Muscle layer of colon (tissue), 2 donors: ENCODE results near the gene HELZ.

ENCODE experiments used
- H3K27ac ChIP-seq: one replicate; pipeline ENCODE4 v1.7.0; 2013; ENCODE audit warnings: low read depth, mild to moderate bottlenecking, low read length, moderate library complexity
- H3K27me3 ChIP-seq, 2 donors: one replicate each; pipeline ENCODE4 v1.7.0; 2013; ENCODE audit warnings: low read length in 2 of 2, mild to moderate bottlenecking in 2 of 2; ENCODE audit not compliant: insufficient read depth in 2 of 2, control insufficient read depth in 1 of 2
- H3K36me3 ChIP-seq: one replicate; pipeline ENCODE4 v1.7.0; 2013; ENCODE audit warnings: mild to moderate bottlenecking, low read length; ENCODE audit not compliant: insufficient read depth
- H3K4me1 ChIP-seq: one replicate; pipeline ENCODE4 v1.7.0; 2013; ENCODE audit warnings: mild to moderate bottlenecking, low read length; ENCODE audit not compliant: insufficient read depth
- H3K4me3 ChIP-seq, 2 donors: one replicate each; pipeline ENCODE4 v1.7.0; 2013; ENCODE audit warnings: low read length in 2 of 2, low read depth in 1 of 2, mild to moderate bottlenecking in 1 of 2, moderate library complexity in 1 of 2
- H3K9ac ChIP-seq: one replicate; pipeline ENCODE4 v1.7.0; 2013; ENCODE audit warnings: low read length
- H3K9me3 ChIP-seq: one replicate; pipeline ENCODE4 v1.7.0; 2013; ENCODE audit warnings: mild to moderate bottlenecking, low read length
- donor health status: abdominal sarcoma.
- donor health status: Adenocarcinoma of cecum.

The HELZ gene

GRCh38 chr17:67178555-67178954, 66.4 kb downstream of the HELZ start:
- no peaks in the 10 kb centered on the region for H3K9me3 ChIP-seq
- H3K27me3 ChIP-seq, result no peaks in the 10 kb centered on the region
- no peak overlapping the region for H3K9ac ChIP-seq
- no peak overlapping the region for H3K4me3 ChIP-seq
- H3K36me3 ChIP-seq, result peaks cover 16% of the 10 kb centered on the region
- no peaks in the 10 kb centered on the region for H3K4me1 ChIP-seq
- H3K27ac ChIP-seq, result no peak overlapping the region

- Histone ChIP-seq H3K9ac (no peak overlapping the region), H3K27me3 (no peaks in the 10 kb centered on the region), H3K4me3 (no peak overlapping the region), H3K27ac (no peak overlapping the region), H3K9me3 (no peaks in the 10 kb centered on the region), H3K4me1 (no peaks in the 10 kb centered on the region), H3K36me3 (peaks cover 16% of the 10 kb centered on the region)
Observed at GRCh38 chr17:67177732-67178131, 67.3 kb downstream of the HELZ start.

- H3K9me3 ChIP-seq, result no peaks in the 10 kb centered on the region
- no peaks in the 10 kb centered on the region for H3K4me1 ChIP-seq
- H3K9ac ChIP-seq, result no peak overlapping the region
- no peak overlapping the region for H3K4me3 ChIP-seq
- no peaks in the 10 kb centered on the region for H3K27me3 ChIP-seq
- peaks cover 16% of the 10 kb centered on the region for H3K36me3 ChIP-seq
- H3K27ac ChIP-seq, result no peak overlapping the region
Observed at GRCh38 chr17:67174190-67174589, 70.8 kb downstream of the HELZ start.

- Histone ChIP-seq H3K36me3 (peaks cover 11% of the 10 kb centered on the region), H3K27ac (no peak overlapping the region), H3K9ac (no peak overlapping the region), H3K9me3 (no peaks in the 10 kb centered on the region), H3K4me3 (no peak overlapping the region), H3K27me3 (no peaks in the 10 kb centered on the region), H3K4me1 (no peaks in the 10 kb centered on the region)
Observed at GRCh38 chr17:67171560-67171959, 73.4 kb downstream of the HELZ start.

- Histone ChIP-seq H3K4me3 (no peak overlapping the region), H3K9me3 (no peaks in the 10 kb centered on the region), H3K27me3 (no peaks in the 10 kb centered on the region), H3K36me3 (peaks cover 18% of the 10 kb centered on the region), H3K9ac (no peak overlapping the region), H3K4me1 (no peaks in the 10 kb centered on the region), H3K27ac (no peak overlapping the region)
Observed at GRCh38 chr17:67168496-67168895, 76.5 kb downstream of the HELZ start.

- Histone ChIP-seq H3K9ac (no peak overlapping the region), H3K27ac (no peak overlapping the region), H3K4me3 (no peak overlapping the region), H3K27me3 (no peaks in the 10 kb centered on the region), H3K9me3 (no peaks in the 10 kb centered on the region), H3K4me1 (no peaks in the 10 kb centered on the region), H3K36me3 (peaks cover 27% of the 10 kb centered on the region)
Observed at GRCh38 chr17:67165201-67165600, 79.8 kb downstream of the HELZ start.

- peaks cover 27% of the 10 kb centered on the region for H3K36me3 ChIP-seq
- no peaks in the 10 kb centered on the region for H3K9me3 ChIP-seq
- H3K4me3 ChIP-seq, result no peak overlapping the region
- no peaks in the 10 kb centered on the region for H3K4me1 ChIP-seq
- H3K27me3 ChIP-seq, result no peaks in the 10 kb centered on the region
- no peak overlapping the region for H3K9ac ChIP-seq
- no peak overlapping the region for H3K27ac ChIP-seq
Observed at GRCh38 chr17:67164302-67164701, 80.7 kb downstream of the HELZ start.

- peaks cover 27% of the 10 kb centered on the region for H3K36me3 ChIP-seq
- no peak overlapping the region for H3K27ac ChIP-seq
- no peaks in the 10 kb centered on the region for H3K9me3 ChIP-seq
- H3K4me3 ChIP-seq, result no peak overlapping the region
- H3K27me3 ChIP-seq, result no peaks in the 10 kb centered on the region
- H3K4me1 ChIP-seq, result no peaks in the 10 kb centered on the region
- H3K9ac ChIP-seq, result no peak overlapping the region
Observed at GRCh38 chr17:67162771-67163170, 82.2 kb downstream of the HELZ start.

- peaks cover 21% of the 10 kb centered on the region for H3K36me3 ChIP-seq
- H3K9ac ChIP-seq, result no peak overlapping the region
- no peak overlapping the region for H3K4me3 ChIP-seq
- H3K27me3 ChIP-seq, result no peaks in the 10 kb centered on the region
- no peaks in the 10 kb centered on the region for H3K9me3 ChIP-seq
- no peak overlapping the region for H3K27ac ChIP-seq
- H3K4me1 ChIP-seq, result no peaks in the 10 kb centered on the region
Observed at GRCh38 chr17:67161573-67161972, 83.4 kb downstream of the HELZ start.

GRCh38 chr17:67160791-67161190, 84.2 kb downstream of the HELZ start:
- Histone ChIP-seq H3K36me3 (peaks cover 21% of the 10 kb centered on the region), H3K9ac (no peak overlapping the region), H3K4me1 (no peaks in the 10 kb centered on the region), H3K27ac (no peak overlapping the region), H3K27me3 (no peaks in the 10 kb centered on the region), H3K9me3 (no peaks in the 10 kb centered on the region), H3K4me3 (no peak overlapping the region)

GRCh38 chr17:67157732-67158639, 87.0 kb downstream of the HELZ start:
- peaks cover 9% of the 10 kb centered on the region for H3K36me3 ChIP-seq
- H3K4me3 ChIP-seq, result no peak overlapping the region
- H3K4me1 ChIP-seq, result no peaks in the 10 kb centered on the region
- no peak overlapping the region for H3K9ac ChIP-seq
- no peaks in the 10 kb centered on the region for H3K27me3 ChIP-seq
- no peak overlapping the region for H3K27ac ChIP-seq
- no peaks in the 10 kb centered on the region for H3K9me3 ChIP-seq
